NCI-H1092 treated with DMSO at 0.1 percent for 48 hours (cell line): ENCODE measurements around the gene ZNF804A.
A peak's percentile ranks its signal among the peaks of the same experiment; 100 is the strongest.

Experiments
- DNase-seq: peaks from one replicate; lab custom pipeline; 2025; lab: John Stamatoyannopoulos, UW

The ZNF804A gene

GRCh38 chr2:184598316-184599053 is at the start of gene ZNF804A:
TSS of gene ZNF804A (plus strand) at chr2:184598529. CDS start at chr2:184598960, 431 bp downstream.
- peak; percentile 75 for DNase-seq

- DNase-seq, result no peak
These were observed 49.2 kb upstream of the ZNF804A start for GRCh38 chr2:184549153-184549552.

- DNase-seq, result no peak
These were observed 46.7 kb upstream of the ZNF804A start for GRCh38 chr2:184551626-184552025.

GRCh38 chr2:184554736-184555135 is 43.6 kb upstream of the ZNF804A start:
- DNase-seq, result no peak

- DNase-seq, result no peak
These were observed 43.0 kb upstream of the ZNF804A start for GRCh38 chr2:184555352-184555751.

- DNase-seq, result no peak
These were observed 41.7 kb upstream of the ZNF804A start for GRCh38 chr2:184556639-184557038.

- no peak for DNase-seq
These were observed 39.4 kb upstream of the ZNF804A start for GRCh38 chr2:184558713-184559464.

GRCh38 chr2:184560603-184561002 is 37.7 kb upstream of the ZNF804A start:
- no peak for DNase-seq

- DNase-seq, result no peak
These were observed 35.8 kb upstream of the ZNF804A start for GRCh38 chr2:184562532-184562931.

GRCh38 chr2:184564092-184564491 is 34.2 kb upstream of the ZNF804A start:
- no peak for DNase-seq

GRCh38 chr2:184566716-184567115 is 31.6 kb upstream of the ZNF804A start:
- no peak for DNase-seq

GRCh38 chr2:184577056-184577455 is 21.3 kb upstream of the ZNF804A start:
- no peak for DNase-seq

- DNase-seq, result no peak
These were observed 20.6 kb upstream of the ZNF804A start for GRCh38 chr2:184577743-184578142.

GRCh38 chr2:184579226-184579625 is 19.1 kb upstream of the ZNF804A start:
- DNase-seq, result no peak

- no peak for DNase-seq
These were observed 16.9 kb upstream of the ZNF804A start for GRCh38 chr2:184581391-184581790.

GRCh38 chr2:184589261-184589660 is 9.1 kb upstream of the ZNF804A start:
- DNase-seq, result no peak

GRCh38 chr2:184596819-184597411 is 1.4 kb upstream of the ZNF804A start:
- no peak for DNase-seq

- peak; percentile 38 for DNase-seq
These were observed 748 bp upstream of the ZNF804A start for GRCh38 chr2:184597571-184597991.

GRCh38 chr2:184598002-184598315 is 370 bp upstream of the ZNF804A start:
- no peak for DNase-seq

- no peak for DNase-seq
These were observed 934 bp downstream of the ZNF804A start for GRCh38 chr2:184599054-184599871.

GRCh38 chr2:184599872-184600222 is 1.5 kb downstream of the ZNF804A start:
- no peak for DNase-seq

- DNase-seq, result no peak
These were observed 4.4 kb downstream of the ZNF804A start for GRCh38 chr2:184602734-184603133.
